Keratinocyte (primary cell): Measurements from ENCODE around the gene ATN1. TPM values are rescaled to one million over a fixed set of nuclear protein-coding genes. Genes with fewer than 3 reads are reported as not detected.

Experiments used
- DNase-seq: peaks from one replicate; pipeline ENCODE4 v3.0.0-alpha.2; 2011; ENCODE audit warnings: low read depth, missing footprints, low spot score
- FAIRE-seq: peaks from 2 replicates; lab custom pipeline; 2011; peaks lifted over from hg19 to GRCh38; lab: Jason Lieb, UNC
- H2AFZ ChIP-seq: 2 replicates; pipeline ENCODE4 v1.6.0; 2012; ENCODE audit warnings: low read length, control low read depth, inconsistent platforms; ENCODE audit not compliant: control insufficient read depth
- H3K27ac ChIP-seq: 2 replicates; pipeline ENCODE4 v1.5.1; 2011; ENCODE audit warnings: low read length; ENCODE audit not compliant: control insufficient read depth, insufficient read depth
- H3K27me3 ChIP-seq: 3 replicates; pipeline ENCODE4 v1.6.0; 2011; ENCODE audit warnings: low read length; ENCODE audit not compliant: control insufficient read depth, insufficient read depth; ENCODE audit errors: extremely low read depth
- H3K36me3 ChIP-seq, 2 experiments: 2 replicates in 1 of 2; 3 replicates in 1 of 2; pipeline ENCODE4 v1.5.1; 2011; ENCODE audit warnings: low read length in 2 of 2, mild to moderate bottlenecking in 1 of 2; ENCODE audit not compliant: control insufficient read depth in 2 of 2, insufficient read depth in 2 of 2; ENCODE audit errors: extremely low read depth in 1 of 2
- H3K4me1 ChIP-seq: 3 replicates; pipeline ENCODE4 v1.5.1; 2011; ENCODE audit warnings: low read length; ENCODE audit not compliant: control insufficient read depth, insufficient read depth; ENCODE audit errors: extremely low read depth
- H3K4me2 ChIP-seq: 3 replicates; pipeline ENCODE4 v1.6.0; 2011; ENCODE audit warnings: low read depth, low read length; ENCODE audit not compliant: control insufficient read depth, insufficient read depth; ENCODE audit errors: extremely low read depth
- H3K4me3 ChIP-seq, 3 experiments: fragments of 200-600 bp in 1 of 3; sonication (generic) in 1 of 3; 2 replicates in 2 of 3; 3 replicates in 1 of 3; pipeline ENCODE4 v1.5.1; 2011 to 2016; ENCODE audit warnings: low read length in 3 of 3, mild to moderate bottlenecking in 3 of 3, control low read depth in 2 of 3, inconsistent platforms in 1 of 3, low read depth in 1 of 3, mixed read lengths in 1 of 3, mixed run types in 1 of 3, moderate library complexity in 1 of 3; ENCODE audit not compliant: control insufficient read depth in 2 of 3, insufficient read depth in 2 of 3; ENCODE audit errors: extremely low read depth in 1 of 3
- H3K79me2 ChIP-seq: 2 replicates; pipeline ENCODE4 v1.6.0; 2012; ENCODE audit warnings: low read length; ENCODE audit not compliant: control insufficient read depth, insufficient read depth
- H3K9ac ChIP-seq: 3 replicates; pipeline ENCODE4 v1.6.0; 2011; ENCODE audit warnings: low read length; ENCODE audit not compliant: control insufficient read depth, insufficient read depth; ENCODE audit errors: extremely low read depth
- H3K9me1 ChIP-seq: 3 replicates; pipeline ENCODE4 v1.6.0; 2011; ENCODE audit warnings: low read length; ENCODE audit not compliant: control insufficient read depth, insufficient read depth; ENCODE audit errors: extremely low read depth
- H3K9me3 ChIP-seq: 2 replicates; pipeline ENCODE4 v1.5.1; 2012; ENCODE audit warnings: low read depth, low read length; ENCODE audit not compliant: control insufficient read depth
- H4K20me1 ChIP-seq: 3 replicates; pipeline ENCODE4 v1.6.0; 2011; ENCODE audit warnings: low read length; ENCODE audit not compliant: control insufficient read depth, insufficient read depth; ENCODE audit errors: extremely low read depth
- EZH2 ChIP-seq: IDR thresholded peaks from one replicate; pipeline ENCODE4 v1.6.1; 2012; ENCODE audit warnings: inconsistent platforms, mild to moderate bottlenecking, low read length, moderate library complexity
- dilution Hi-C: fragments of 300-500 bp; cut with MboI; formaldehyde crosslinking; loops from one replicate; pipeline ENCODE4 v1.7.0; 2020; ENCODE audit warnings: low sequenced_read_pairs; ENCODE audit not compliant: extremely low pct_ligation_motif_present
- polyA plus RNA-seq, 5 experiments: library from polyadenylated mRNA; depleted of rRNA in 3 of 5; stranded (reverse) in 3 of 5; stranded (forward) in 1 of 5; unstranded in 1 of 5; fragments of >200 nt; gene quantifications; 1 replicate in 1 of 5; 2 replicates in 3 of 5; 3 replicates in 1 of 5; pipeline versions ENCODE4 v1.2.1 to v1.2.3, GENCODE V29; 2011 to 2012; ENCODE audit warnings: missing spikeins in 2 of 5, low read depth in 1 of 5, low replicate concordance in 1 of 5
- TF ChIP-seq, protein P1 (sequence below), 3 experiments: IDR thresholded peaks in 1 of 3; conservative IDR thresholded peaks in 1 of 3; optimal IDR thresholded peaks in 1 of 3; 2 replicates in 2 of 3; 3 replicates in 1 of 3; pipeline versions ENCODE3 to v1.5.1; 2011; ENCODE audit warnings: low read length in 3 of 3, mild to moderate bottlenecking in 3 of 3, moderate library complexity in 2 of 3, control low read depth in 1 of 3, inconsistent platforms in 1 of 3; ENCODE audit not compliant: insufficient read depth in 2 of 3; ENCODE audit errors: extremely low read depth in 1 of 3

Gene ATN1
- polyA plus RNA-seq, 1 donor (not counting 4 experiments of a cell fraction or from before 2014, with no cell fraction given), result 6.2 TPM

DNA sequence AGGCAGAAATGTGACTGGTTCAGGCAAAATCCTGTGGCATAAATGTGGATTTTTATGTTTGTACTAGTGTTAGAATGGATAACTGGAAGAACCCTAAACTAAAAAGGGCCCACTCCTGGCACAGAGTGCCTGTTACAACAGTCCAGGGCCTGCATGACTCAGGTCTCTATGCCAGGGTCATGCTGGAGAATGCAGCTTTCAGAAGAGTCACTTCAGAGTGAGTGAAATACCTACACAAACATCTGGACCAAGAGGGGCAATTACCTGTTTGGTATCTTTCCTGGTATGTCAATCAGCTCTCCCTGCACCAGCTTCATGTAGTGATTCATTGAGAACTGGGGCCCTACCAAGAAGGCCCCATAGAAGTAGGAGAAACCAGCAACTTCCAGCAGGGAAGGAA, 53.0 kb downstream of the ATN1 start:
- H3K36me3 ChIP-seq, result peaks cover 20 to 49% of the 10 kb centered on the region in 2 experiments
- no peak for FAIRE-seq
- H3K9me3 ChIP-seq, result no peaks in the 10 kb centered on the region
- no peak overlapping the region for H2AFZ ChIP-seq
- no peak overlapping the region for H3K27ac ChIP-seq
- H3K27me3 ChIP-seq, result no peaks in the 10 kb centered on the region
- H3K4me2 ChIP-seq, result no peak overlapping the region
- no peaks in the 10 kb centered on the region for H3K79me2 ChIP-seq
- no peak overlapping the region for H3K4me3 ChIP-seq
- no peaks in the 10 kb centered on the region for H3K9me1 ChIP-seq
- no peak for DNase-seq
- TF ChIP-seq, protein P1, sequence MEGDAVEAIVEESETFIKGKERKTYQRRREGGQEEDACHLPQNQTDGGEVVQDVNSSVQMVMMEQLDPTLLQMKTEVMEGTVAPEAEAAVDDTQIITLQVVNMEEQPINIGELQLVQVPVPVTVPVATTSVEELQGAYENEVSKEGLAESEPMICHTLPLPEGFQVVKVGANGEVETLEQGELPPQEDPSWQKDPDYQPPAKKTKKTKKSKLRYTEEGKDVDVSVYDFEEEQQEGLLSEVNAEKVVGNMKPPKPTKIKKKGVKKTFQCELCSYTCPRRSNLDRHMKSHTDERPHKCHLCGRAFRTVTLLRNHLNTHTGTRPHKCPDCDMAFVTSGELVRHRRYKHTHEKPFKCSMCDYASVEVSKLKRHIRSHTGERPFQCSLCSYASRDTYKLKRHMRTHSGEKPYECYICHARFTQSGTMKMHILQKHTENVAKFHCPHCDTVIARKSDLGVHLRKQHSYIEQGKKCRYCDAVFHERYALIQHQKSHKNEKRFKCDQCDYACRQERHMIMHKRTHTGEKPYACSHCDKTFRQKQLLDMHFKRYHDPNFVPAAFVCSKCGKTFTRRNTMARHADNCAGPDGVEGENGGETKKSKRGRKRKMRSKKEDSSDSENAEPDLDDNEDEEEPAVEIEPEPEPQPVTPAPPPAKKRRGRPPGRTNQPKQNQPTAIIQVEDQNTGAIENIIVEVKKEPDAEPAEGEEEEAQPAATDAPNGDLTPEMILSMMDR (optimal IDR thresholded peaks at IDR 0.05 in 1 of 3, IDR thresholded peaks at IDR 0.05 in 1 of 3, conservative IDR thresholded peaks at IDR 0.05 in 1 of 3; ENCODE audit: extremely low read depth in 1 of 3, insufficient read depth in 2 of 3, low read length in 3 of 3), result no peak
- TF ChIP-seq EZH2, result no peak
- peaks cover 21% of the 10 kb centered on the region for H3K4me1 ChIP-seq
- dilution Hi-C loops, result no loop called here
- no peak overlapping the region for H3K9ac ChIP-seq
- peaks cover 3% of the 10 kb centered on the region for H4K20me1 ChIP-seq

DNA sequence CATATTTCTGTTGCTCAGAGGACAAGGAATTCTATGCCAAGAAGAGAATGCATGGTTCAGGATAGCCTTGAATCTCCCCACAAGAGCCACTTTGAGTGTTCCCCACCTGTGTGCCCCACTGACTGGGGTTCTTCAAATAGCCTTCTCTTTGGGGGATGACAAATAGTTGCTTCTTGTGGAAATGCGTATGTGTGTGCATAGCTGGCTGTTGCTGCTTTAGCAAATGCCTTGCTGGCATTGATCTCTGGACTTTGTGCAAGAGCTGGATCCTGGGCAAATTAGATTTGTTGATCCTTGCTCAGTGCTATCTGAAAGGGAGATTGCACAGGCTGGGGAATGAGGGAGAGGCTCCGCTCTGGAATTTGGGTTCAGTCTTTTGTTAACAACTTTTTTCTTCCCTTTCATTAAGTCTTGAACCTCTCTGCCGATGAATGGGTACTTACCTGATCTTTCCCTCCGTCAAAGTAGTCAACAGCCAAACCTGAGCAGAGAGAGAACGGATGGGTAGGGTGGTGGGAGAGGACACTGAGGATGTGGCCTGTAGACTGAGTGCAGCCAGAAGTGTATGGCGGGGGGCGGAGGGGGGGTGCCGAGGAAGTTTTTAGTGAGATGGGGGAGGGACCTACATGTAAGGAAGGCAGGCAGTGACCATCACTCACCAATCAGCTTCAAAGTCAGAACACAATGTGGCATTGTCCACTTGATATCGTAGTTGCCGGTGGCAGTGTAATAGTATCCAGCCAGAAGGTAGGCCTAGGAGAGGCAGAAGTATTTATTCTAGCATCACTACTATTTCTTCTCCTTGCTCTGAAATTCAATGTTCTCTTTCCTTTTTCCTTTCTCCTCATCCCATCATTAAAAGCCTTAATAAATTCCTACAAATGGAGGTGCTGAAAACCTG, 53.6 kb downstream of the ATN1 start:
- Histone ChIP-seq H3K79me2 (no peaks in the 10 kb centered on the region), H3K27me3 (no peaks in the 10 kb centered on the region), H3K4me2 (no peak overlapping the region), H3K9me1 (no peaks in the 10 kb centered on the region), H3K4me1 (peaks cover 21% of the 10 kb centered on the region), H2AFZ (no peak overlapping the region), H3K36me3 (peaks cover 15 to 43% of the 10 kb centered on the region in 2 experiments), H4K20me1 (peaks cover 3% of the 10 kb centered on the region), H3K4me3 (no peak overlapping the region), H3K27ac (no peak overlapping the region), H3K9me3 (no peaks in the 10 kb centered on the region), H3K9ac (no peak overlapping the region)
- TF ChIP-seq EZH2, result no peak
- TF ChIP-seq, protein P1 (optimal IDR thresholded peaks at IDR 0.05 in 1 of 3, IDR thresholded peaks at IDR 0.05 in 1 of 3, conservative IDR thresholded peaks at IDR 0.05 in 1 of 3; ENCODE audit: extremely low read depth in 1 of 3, insufficient read depth in 2 of 3, low read length in 3 of 3), result no peak
- no peak for DNase-seq
- dilution Hi-C loops, result no loop called here
- FAIRE-seq, result no peak
